PFSK-1 (cell line): ENCODE results near the gene EXOC4.

Experiments
- POLR2AphosphoS5 ChIP-seq: IDR thresholded peaks from 2 replicates; pipeline ENCODE4 v1.6.1; 2012; ENCODE audit warnings: low read depth, mild to moderate bottlenecking, control low read depth, low read length, moderate library complexity
- TF ChIP-seq, protein P1 (sequence below), 2 experiments: IDR thresholded peaks; 2 replicates each; pipeline versions ENCODE4 v1.6.1 to v1.8.0; 2011 to 2012; ENCODE audit warnings: low read depth in 2 of 2, low read length in 2 of 2, control low read depth in 1 of 2, inconsistent platforms in 1 of 2, mild to moderate bottlenecking in 1 of 2, moderate library complexity in 1 of 2; ENCODE audit not compliant: insufficient read depth in 1 of 2

DNA sequence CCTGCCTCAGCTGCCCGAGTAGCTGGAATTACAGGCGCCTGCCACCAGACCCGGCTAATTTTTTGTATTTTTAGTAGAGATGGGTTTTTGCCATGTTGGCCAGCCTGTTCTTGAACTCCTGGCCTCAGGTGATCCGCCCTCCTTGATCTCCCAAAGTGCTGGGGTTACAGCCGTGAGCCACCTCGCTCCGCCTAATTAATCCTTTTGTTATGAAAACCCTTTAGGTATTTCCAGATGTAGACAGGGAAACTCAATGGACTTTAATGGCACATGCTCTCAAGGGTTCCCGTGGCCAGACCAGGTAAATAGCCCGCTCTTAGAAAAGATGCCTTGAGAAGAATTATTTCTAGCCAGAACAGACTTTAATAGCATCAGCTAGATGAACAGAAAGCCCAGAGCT, 19.7 kb upstream of the EXOC4 start:
- TF ChIP-seq POLR2AphosphoS5: no peak
- TF ChIP-seq, protein P1, sequence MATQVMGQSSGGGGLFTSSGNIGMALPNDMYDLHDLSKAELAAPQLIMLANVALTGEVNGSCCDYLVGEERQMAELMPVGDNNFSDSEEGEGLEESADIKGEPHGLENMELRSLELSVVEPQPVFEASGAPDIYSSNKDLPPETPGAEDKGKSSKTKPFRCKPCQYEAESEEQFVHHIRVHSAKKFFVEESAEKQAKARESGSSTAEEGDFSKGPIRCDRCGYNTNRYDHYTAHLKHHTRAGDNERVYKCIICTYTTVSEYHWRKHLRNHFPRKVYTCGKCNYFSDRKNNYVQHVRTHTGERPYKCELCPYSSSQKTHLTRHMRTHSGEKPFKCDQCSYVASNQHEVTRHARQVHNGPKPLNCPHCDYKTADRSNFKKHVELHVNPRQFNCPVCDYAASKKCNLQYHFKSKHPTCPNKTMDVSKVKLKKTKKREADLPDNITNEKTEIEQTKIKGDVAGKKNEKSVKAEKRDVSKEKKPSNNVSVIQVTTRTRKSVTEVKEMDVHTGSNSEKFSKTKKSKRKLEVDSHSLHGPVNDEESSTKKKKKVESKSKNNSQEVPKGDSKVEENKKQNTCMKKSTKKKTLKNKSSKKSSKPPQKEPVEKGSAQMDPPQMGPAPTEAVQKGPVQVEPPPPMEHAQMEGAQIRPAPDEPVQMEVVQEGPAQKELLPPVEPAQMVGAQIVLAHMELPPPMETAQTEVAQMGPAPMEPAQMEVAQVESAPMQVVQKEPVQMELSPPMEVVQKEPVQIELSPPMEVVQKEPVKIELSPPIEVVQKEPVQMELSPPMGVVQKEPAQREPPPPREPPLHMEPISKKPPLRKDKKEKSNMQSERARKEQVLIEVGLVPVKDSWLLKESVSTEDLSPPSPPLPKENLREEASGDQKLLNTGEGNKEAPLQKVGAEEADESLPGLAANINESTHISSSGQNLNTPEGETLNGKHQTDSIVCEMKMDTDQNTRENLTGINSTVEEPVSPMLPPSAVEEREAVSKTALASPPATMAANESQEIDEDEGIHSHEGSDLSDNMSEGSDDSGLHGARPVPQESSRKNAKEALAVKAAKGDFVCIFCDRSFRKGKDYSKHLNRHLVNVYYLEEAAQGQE (IDR thresholded peaks at IDR 0.05; ENCODE audit: insufficient read depth in 1 of 2, low read depth in 2 of 2, low read length in 2 of 2): no peak
